Measurements from ENCODE around the gene CORO2A.

CORO2A gene

DNA sequence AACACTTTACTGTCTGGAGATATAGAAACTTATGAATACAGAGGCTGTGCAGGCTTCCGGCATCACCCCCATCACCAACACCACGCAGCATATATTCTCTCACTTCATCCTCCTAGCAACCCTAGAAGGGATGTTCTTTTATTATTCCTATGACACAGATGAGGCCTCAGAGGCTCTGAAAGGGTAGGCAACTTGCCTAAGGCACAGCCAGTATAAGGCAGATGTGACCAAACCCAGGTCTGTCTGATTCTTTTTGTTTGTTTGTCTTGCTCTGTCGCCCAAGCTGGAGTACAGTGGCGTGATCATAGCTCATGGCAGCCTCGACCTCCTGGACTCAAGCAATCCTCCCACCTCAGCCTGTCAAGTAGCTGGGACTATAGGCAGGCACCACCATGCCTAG lies 22.8 kb upstream of the CORO2A start:
- DNase-seq (ENCODE audit: low read depth) = no peak
- no peak overlapping the region for H3K4me3 ChIP-seq (ENCODE audit: low read depth, low read length)
- TF ChIP-seq, protein P1, sequence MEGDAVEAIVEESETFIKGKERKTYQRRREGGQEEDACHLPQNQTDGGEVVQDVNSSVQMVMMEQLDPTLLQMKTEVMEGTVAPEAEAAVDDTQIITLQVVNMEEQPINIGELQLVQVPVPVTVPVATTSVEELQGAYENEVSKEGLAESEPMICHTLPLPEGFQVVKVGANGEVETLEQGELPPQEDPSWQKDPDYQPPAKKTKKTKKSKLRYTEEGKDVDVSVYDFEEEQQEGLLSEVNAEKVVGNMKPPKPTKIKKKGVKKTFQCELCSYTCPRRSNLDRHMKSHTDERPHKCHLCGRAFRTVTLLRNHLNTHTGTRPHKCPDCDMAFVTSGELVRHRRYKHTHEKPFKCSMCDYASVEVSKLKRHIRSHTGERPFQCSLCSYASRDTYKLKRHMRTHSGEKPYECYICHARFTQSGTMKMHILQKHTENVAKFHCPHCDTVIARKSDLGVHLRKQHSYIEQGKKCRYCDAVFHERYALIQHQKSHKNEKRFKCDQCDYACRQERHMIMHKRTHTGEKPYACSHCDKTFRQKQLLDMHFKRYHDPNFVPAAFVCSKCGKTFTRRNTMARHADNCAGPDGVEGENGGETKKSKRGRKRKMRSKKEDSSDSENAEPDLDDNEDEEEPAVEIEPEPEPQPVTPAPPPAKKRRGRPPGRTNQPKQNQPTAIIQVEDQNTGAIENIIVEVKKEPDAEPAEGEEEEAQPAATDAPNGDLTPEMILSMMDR (IDR thresholded peaks at IDR 0.05; ENCODE audit: low read depth, low read length, missing control alignments) = no peak

DNA sequence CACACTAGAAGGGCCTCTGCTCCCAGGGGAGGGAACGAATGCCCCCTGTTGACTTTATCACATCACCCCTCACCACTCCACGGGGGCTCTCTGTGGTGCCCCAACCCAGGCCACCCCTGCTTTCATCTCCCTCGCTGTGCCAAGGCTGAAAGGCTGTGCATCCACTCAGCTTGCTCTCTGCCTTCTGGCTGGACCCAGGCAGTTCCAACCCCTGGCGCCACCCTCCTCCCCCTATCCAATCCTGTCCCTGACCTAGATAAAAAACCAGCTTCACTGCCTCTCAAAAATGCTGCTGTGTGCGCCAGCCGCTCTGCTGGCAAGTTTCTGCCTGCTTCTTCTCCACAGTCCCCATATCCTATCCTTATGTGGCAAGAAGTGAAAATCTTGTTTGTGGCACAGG lies 22.4 kb upstream of the CORO2A start:
- TF ChIP-seq, protein P1 (IDR thresholded peaks at IDR 0.05; ENCODE audit: low read depth, low read length, missing control alignments) = no peak
- no peak overlapping the region for H3K4me3 ChIP-seq (ENCODE audit: low read depth, low read length)
- DNase-seq (ENCODE audit: low read depth) = no peak

DNA sequence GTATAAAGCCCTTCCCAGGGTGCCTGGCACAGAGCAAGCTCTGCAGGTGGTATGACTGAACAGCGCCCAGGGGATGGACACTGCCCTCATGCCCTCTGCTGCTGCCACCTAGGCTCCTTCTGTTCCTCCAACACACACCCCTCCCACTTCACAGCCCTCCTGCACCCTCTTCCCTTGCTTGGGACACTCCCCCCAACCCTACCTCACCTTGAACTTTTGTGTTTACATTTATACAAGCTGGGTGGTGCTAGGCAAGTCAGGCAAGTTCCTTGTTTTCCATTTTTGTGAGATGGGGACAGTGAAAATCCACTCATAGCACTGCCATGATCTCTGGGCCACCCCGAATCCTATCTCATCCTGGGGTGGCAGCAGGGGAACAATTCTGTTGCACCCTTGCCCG lies 18.8 kb upstream of the CORO2A start:
- no peak overlapping the region for H3K4me3 ChIP-seq (ENCODE audit: low read depth, low read length)
- TF ChIP-seq, protein P1 (IDR thresholded peaks at IDR 0.05; ENCODE audit: low read depth, low read length, missing control alignments) = no peak
- no peak for DNase-seq (ENCODE audit: low read depth)

DNA sequence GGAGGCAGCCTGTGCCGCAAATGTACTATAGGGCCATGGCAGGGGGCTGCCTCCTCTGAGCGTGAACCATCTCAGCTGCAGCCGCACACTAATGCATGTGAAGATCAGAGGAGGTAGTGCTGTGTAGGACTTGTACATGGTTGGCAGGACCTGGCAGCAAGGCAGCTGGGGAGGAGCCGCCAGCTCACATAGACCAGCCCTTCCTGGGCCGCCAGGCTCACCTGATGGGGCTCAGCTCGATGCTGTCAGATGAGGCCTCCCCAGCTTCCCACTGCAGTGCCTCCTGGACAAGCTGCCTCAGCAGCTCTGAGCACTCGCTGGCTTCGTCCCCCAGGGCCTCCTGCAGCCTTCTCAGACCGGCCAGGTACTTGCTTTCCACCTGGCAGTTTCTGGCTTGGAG lies 18.0 kb upstream of the CORO2A start:
- TF ChIP-seq, protein P1 (IDR thresholded peaks at IDR 0.05; ENCODE audit: low read depth, low read length, missing control alignments) = no peak
- H3K4me3 ChIP-seq (ENCODE audit: low read depth, low read length) = no peak overlapping the region
- DNase-seq (ENCODE audit: low read depth) = no peak

DNA sequence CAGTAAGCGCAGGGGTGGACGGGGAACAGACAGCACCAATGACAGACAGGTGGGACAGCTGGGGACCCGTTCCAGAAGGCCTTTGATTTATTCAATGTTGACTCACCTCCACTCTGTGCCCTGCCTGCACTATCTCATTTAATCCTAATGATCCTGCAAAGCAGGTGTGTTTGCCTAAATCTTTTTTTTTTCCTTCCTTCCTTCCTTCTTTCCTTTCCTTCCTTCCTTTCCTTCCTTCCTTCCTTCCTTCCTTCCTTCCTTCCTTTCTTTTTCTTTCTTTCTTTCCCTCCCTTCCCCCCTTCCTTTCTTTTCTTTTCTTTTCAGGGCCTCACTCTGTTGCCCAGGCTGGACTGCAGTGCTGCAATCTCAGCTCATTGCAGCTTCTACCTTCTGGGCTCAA lies 17.1 kb upstream of the CORO2A start:
- DNase-seq (ENCODE audit: low read depth) = no peak
- no peak overlapping the region for H3K4me3 ChIP-seq (ENCODE audit: low read depth, low read length)
- TF ChIP-seq, protein P1 (IDR thresholded peaks at IDR 0.05; ENCODE audit: low read depth, low read length, missing control alignments) = no peak

DNA sequence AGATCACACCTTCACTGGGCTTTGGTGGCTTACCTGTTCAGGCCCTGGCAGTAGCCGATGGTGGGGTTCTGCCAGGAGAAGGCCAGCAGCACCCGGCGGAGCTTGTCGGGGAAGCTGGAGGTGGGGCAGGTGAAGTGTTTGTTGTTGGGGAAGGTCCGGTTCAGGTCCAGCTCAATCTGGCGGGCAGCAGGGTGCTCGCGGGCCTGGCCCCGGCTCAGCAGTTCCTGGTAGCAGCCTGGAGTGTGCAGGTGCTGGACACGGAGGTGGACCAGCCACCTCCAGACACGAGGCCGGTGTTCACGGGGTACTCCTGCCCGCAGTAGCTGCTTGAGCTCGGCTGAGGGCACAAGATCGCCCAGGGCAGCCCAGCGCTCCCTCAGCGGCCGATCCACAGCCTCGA lies 16.2 kb upstream of the CORO2A start:
- no peak overlapping the region for H3K4me3 ChIP-seq (ENCODE audit: low read depth, low read length)
- no peak for DNase-seq (ENCODE audit: low read depth)
- TF ChIP-seq, protein P1 (IDR thresholded peaks at IDR 0.05; ENCODE audit: low read depth, low read length, missing control alignments) = no peak

DNA sequence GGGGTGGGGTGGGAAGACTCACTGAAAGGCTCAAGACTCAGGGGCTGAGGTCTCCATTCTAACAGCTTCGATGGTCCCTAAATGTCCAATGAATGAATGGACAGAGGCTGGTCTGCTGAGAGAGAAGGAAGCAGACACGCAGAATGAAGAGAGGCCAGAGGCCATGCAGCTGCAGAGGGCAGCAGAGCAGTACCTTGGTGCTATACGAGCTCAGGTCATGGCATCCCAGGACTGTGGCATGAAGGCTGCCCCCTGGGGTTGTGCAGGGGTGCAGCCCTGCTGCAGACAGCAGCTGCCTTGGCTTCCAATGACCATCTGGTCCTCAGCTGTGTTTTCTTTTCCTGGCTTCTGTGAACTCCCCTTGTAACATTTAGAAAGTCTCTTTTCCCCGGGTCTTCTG lies 15.2 kb upstream of the CORO2A start:
- TF ChIP-seq, protein P1 (IDR thresholded peaks at IDR 0.05; ENCODE audit: low read depth, low read length, missing control alignments) = peak; percentile 15
- no peak for DNase-seq (ENCODE audit: low read depth)
- no peak overlapping the region for H3K4me3 ChIP-seq (ENCODE audit: low read depth, low read length)

Data from GM12864 (cell line).